K562 (cell line): ENCODE data around the gene AURKB.

Experiments
- CBFB ChIP-seq: sonication (generic); formaldehyde crosslinking; IDR thresholded peaks from 2 replicates; pipeline ENCODE4 v1.4.0; 2020; ENCODE audit warnings: mild to moderate bottlenecking, missing genetic modification reagents
- FIP1L1 ChIP-seq: fragments of 200-400 bp; formaldehyde crosslinking; IDR thresholded peaks from 2 replicates; pipeline ENCODE4 v1.6.1; 2018; ENCODE audit warnings: mild to moderate bottlenecking, low read depth, low read length; ENCODE audit not compliant: poor library complexity, severe bottlenecking
- NCOA2 ChIP-seq, 2 experiments: fragments of 450-650 bp; IDR thresholded peaks; 2 replicates each; pipeline ENCODE4 v1.6.1; 2018; ENCODE audit warnings: mild to moderate bottlenecking in 2 of 2, moderate library complexity in 1 of 2; ENCODE audit not compliant: partially characterized antibody in 2 of 2
- POLR2A ChIP-seq: fragments of 450-650 bp; conservative IDR thresholded peaks from 2 replicates; pipeline ENCODE4 v1.6.1; 2016
- POLR2AphosphoS5 ChIP-seq: IDR thresholded peaks from 2 replicates; pipeline ENCODE4 v1.6.1; 2011; ENCODE audit warnings: mild to moderate bottlenecking, low read depth, low read length, moderate library complexity; ENCODE audit not compliant: control insufficient read depth, insufficient read depth
- RFX5 ChIP-seq: IDR thresholded peaks from 2 replicates; pipeline ENCODE4 v1.6.1; 2011; ENCODE audit warnings: low read depth, mild to moderate bottlenecking, improper control_type of control experiment, low read length
- STAT6 ChIP-seq: sonication (generic); formaldehyde crosslinking; IDR thresholded peaks from 2 replicates; pipeline ENCODE4 v1.8.1; 2023; ENCODE audit warnings: mild to moderate bottlenecking, missing genetic modification reagents
- TCF3 ChIP-seq: sonication (generic); formaldehyde crosslinking; IDR thresholded peaks from 2 replicates; pipeline ENCODE4 v1.4.0; 2020; ENCODE audit warnings: mild to moderate bottlenecking, missing genetic modification reagents
- USF1 ChIP-seq: sonication (generic); formaldehyde crosslinking; IDR thresholded peaks from 2 replicates; pipeline ENCODE4 v1.9.0; 2022; ENCODE audit warnings: mild to moderate bottlenecking, missing genetic modification reagents
- ZNF197 ChIP-seq: fragments of 200-800 bp; sonication (Bioruptor generic); IDR thresholded peaks from 2 replicates; pipeline ENCODE4 v1.6.1; 2016; ENCODE audit warnings: low read depth, missing genetic modification characterization, missing compliant biosample characterization
- ZNF274 ChIP-seq: IDR thresholded peaks from 2 replicates; pipeline ENCODE4 v1.6.1; 2011; ENCODE audit warnings: low read depth, mild to moderate bottlenecking, low read length, moderate library complexity, borderline replicate concordance

- TF ChIP-seq ZNF274 (no peak), STAT6 (no peak), POLR2AphosphoS5 (peak; percentile 36; the same call in 1 of the 2 replicates), ZNF197 (CRISPR knock-in tag) (no peak), USF1 (peak; percentile 100), POLR2A (peak; percentile 73), FIP1L1 (no peak), NCOA2 (IDR thresholded peaks at IDR 0.05; ENCODE audit: partially characterized antibody in 2 of 2) (no peak), CBFB (no peak), RFX5 (no peak), TCF3 (0 out of 2 replicates have a peak, but pooled peaks have one; percentile 39)
Measured at GRCh38 chr17:8192070-8192815, 18.1 kb downstream of the AURKB start.
